GM12874 (cell line): ENCODE data around the gene ADAM8.
A peak's percentile ranks its signal among the peaks of the same experiment; 100 is the strongest.

Experiments
- TF ChIP-seq, protein P1 (sequence below): IDR thresholded peaks from 2 replicates; pipeline ENCODE4 v1.5.1; 2011; ENCODE audit warnings: low read depth, mild to moderate bottlenecking, control low read depth, low read length, moderate library complexity; ENCODE audit not compliant: insufficient read depth

ADAM8 gene

GRCh38 chr10:133249094-133249780, 27.4 kb downstream of the ADAM8 start:
- TF ChIP-seq, protein P1, sequence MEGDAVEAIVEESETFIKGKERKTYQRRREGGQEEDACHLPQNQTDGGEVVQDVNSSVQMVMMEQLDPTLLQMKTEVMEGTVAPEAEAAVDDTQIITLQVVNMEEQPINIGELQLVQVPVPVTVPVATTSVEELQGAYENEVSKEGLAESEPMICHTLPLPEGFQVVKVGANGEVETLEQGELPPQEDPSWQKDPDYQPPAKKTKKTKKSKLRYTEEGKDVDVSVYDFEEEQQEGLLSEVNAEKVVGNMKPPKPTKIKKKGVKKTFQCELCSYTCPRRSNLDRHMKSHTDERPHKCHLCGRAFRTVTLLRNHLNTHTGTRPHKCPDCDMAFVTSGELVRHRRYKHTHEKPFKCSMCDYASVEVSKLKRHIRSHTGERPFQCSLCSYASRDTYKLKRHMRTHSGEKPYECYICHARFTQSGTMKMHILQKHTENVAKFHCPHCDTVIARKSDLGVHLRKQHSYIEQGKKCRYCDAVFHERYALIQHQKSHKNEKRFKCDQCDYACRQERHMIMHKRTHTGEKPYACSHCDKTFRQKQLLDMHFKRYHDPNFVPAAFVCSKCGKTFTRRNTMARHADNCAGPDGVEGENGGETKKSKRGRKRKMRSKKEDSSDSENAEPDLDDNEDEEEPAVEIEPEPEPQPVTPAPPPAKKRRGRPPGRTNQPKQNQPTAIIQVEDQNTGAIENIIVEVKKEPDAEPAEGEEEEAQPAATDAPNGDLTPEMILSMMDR = 0 out of 2 replicates have a peak, but pooled peaks have one; percentile 15

DNA sequence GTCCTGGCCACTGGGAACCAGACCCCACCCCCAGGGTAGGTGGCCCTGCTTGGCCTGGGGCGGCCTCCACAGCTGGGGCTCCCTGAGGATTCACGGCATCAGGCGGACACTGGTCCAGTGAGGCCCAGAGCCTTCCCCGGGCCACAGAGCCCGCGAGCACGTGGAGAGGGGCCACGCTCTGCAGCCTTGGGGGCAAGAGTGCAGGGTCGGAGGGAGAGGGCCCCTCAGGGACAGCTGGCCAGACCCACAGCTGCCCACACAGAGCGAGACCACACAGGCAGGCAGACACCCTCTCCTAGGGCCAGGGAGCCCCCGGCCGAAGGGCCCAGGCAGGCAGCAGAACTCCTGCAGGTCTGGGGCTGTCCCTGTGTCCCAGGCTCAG, 28.3 kb downstream of the ADAM8 start:
- TF ChIP-seq, protein P1 = no peak

DNA sequence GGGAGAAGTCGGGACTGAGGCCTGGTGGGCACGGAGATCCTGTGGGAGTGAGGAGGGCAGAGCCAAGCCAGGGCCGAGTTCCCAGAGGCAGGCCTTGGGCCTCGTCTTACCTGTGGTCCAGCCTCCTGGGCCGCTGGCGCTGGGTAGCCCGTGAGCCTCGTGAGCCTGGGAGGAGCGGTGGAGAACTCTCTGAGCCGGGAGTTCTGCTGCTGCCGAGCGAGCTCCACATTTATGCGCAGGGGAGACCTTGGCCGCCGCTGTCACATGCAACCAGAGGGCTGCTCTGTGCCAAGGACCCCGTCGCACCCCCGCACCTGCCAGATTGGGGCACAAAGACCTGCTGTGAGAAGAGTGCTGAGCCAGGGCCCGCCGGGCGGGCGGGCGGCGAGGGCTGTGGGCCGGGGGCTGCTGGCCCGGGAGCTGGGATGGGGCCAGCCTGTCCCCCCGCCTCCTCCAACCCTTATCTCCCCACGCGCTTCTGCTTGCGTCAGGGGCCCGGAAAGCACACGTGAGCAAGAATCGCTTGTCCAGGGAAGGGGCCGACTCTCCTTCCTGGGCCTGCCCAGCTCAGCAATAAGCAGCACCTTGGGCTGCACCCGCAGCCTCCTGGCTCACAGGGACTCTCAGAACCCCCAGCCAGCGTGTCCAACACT, 28.9 kb downstream of the ADAM8 start:
- TF ChIP-seq, protein P1 = no peak

- TF ChIP-seq, protein P1 = no peak
Measured at GRCh38 chr10:133246236-133246626, 30.4 kb downstream of the ADAM8 start.

GRCh38 chr10:133245439-133246235, 31.0 kb downstream of the ADAM8 start:
- TF ChIP-seq, protein P1 = no peak

DNA sequence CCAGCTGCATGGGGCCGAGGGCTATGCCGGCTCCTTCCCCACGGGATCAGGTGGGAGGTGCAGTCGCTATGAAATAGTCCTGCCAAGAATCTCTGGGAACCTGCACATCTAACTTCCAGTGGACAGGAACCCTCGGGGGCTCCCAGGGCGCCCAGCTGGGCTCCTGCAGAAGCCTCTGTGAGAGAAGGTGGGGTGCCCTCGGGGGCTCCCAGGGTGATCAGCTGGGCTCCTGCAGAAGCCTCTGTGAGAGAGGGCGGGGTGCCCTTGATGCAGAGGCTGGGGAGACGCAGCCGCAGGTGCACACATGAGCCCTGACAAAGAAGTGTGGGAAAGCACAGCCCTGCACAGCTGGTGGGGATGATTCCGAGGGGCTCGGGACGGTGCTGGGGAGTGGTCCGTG, 33.1 kb downstream of the ADAM8 start:
- TF ChIP-seq, protein P1 = no peak
